ENCODE measurements around the gene MARCO.

The MARCO gene, protein sequence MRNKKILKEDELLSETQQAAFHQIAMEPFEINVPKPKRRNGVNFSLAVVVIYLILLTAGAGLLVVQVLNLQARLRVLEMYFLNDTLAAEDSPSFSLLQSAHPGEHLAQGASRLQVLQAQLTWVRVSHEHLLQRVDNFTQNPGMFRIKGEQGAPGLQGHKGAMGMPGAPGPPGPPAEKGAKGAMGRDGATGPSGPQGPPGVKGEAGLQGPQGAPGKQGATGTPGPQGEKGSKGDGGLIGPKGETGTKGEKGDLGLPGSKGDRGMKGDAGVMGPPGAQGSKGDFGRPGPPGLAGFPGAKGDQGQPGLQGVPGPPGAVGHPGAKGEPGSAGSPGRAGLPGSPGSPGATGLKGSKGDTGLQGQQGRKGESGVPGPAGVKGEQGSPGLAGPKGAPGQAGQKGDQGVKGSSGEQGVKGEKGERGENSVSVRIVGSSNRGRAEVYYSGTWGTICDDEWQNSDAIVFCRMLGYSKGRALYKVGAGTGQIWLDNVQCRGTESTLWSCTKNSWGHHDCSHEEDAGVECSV

DNA sequence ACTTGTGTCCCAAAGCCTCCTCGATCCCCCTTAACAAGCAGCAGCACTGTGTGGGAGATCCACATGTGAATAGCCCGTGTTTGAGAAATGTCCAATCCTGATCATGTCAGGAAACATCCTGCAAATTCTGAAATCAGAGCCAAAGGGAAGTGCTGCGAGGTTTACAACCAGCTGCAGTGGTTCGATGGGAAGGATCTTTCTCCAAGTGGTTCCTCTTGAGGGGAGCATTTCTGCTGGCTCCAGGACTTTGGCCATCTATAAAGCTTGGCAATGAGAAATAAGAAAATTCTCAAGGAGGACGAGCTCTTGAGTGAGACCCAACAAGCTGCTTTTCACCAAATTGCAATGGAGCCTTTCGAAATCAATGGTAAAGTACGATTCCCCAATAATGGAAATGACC, at the start of gene MARCO:
MARCO (plus strand) TSS at position 164 of the 400 bp plus-strand sequence; CDS start at position 271, 107 bp downstream.
- no peak for DNase-seq (ENCODE audit: low spot score)

DNA sequence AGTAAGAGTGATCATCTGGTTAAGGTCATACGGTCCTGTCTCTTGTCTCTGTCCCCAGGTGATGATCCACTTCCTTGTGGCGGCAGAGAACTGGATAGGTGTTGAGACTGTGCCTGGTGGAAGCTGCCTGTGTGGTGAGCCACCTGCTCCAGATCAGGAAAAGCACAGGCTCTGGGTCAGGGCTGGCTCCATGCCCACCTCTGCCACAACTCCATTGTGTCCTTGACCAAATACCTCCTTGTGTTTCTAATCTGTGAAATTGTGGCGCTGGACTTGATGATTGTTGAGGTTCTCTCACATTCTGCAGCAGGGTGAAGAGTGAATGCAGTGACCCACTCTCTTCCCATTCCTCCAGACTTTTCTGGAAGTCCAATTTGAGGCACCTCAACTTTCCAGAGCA, 48.9 kb upstream of the MARCO start:
- no peak for DNase-seq (ENCODE audit: low spot score)

DNA sequence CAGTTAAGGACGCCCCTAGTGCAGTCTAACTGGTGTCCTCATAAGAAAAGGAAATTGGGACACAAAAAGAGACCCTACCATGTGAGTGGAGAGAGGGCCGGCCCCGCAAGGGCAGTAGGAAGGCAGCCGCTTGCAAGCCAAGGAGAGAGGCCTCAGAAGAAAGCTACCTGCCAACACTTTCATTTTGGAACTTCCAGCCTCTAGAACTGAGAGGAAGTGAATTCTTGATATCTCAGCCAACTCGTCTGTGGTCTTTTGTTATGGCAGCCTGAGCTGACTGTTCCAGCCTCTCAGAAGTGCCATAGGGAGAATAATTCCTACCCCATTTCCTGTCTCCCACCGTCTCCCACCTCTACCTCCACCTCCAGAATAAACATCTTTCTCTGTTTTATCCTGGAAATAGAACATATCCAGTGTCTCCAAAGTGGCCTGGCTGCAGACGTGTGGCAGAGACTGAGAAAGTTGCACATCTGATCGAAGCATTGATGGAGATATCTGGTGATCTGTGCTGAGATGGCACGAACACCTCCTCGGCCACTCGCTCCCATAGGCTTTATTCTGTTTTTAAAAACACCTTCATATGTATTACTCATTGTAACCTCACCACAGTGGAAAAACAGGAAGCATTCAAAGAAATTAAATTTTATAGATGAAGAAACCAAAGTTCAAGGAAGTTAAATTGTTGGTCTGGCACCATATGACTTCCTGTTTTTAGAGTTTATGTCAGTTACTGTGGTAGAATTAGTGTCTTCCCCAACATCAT, 39.5 kb upstream of the MARCO start:
- DNase-seq (ENCODE audit: low spot score): no peak

DNA sequence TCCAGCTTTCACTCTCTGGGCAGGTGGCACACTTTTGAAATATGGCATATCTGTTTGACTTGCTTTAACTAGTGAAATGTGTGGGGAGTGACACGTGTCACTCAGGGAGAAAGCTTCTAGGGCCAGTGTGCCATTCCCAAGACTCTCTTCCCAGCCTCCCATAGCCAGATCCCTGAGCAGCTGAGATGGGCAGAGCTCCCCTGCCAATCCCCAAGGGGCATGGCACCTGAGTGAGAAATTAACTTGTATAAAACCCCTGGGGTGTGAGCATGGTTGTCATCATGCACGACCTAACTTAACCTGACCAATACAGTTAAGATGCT, 39.0 kb upstream of the MARCO start:
- DNase-seq (ENCODE audit: low spot score): no peak

DNA sequence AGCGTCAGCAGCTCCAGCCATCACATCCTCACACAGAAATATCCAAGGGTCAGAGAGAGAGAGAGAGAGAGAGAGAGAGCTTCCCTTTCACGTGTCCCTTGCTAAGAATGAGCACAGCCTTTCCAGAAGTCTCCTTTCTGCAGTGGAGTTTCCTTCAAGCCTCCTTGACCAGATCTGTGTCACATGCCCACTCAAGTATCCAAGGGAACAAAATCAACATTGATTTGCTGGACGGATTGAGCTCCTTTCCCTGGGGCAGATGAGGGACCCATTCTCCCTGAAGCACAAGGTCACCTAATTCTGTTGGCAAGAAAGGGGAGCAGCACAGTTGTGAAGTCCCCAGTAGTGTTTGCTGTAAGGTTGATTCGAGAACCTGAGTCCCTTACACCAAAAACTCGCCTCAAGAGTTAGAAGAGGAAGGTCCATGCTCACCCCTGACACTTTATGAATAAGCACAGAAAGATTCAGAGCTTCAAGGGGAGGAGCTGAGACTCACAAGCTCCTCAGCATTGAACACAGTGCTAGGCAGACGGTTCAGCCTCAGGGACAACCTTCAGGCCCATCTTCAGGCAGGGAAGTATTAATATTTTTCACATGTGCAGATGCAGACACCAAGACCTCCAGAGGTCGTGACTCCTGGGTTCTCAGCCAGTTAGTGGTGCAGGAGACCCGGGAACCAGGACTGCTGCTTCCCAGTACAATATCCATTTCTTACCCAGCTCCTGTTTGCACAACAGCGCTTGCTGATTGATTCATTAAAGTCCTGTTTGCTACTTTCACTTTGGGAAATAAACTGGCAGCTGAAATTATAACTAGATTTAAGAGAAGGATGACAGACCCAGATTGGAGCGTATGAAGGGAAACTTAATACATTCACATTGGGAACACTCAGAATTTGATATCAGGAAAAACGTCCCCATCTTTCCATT, 38.2 kb upstream of the MARCO start:
- DNase-seq (ENCODE audit: low spot score): no peak

DNA sequence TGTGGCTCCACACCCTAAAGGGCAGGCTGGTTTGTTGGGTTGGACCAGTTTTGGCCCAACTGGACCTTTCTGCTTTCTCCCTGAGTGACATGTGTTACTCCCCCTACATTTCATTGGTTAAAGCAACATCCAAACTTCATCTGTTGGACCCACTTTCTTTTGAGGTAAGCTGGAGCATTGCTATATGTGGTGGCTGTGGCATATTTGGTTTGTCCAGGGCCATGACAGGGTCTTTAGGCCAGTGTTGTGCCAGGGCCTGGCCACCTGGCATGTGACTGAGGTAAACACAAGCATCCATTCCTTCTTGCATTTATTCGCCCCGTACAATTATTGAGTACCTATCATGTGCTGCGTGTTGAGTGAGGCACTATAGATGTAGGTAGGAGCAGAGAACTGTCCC, 36.8 kb upstream of the MARCO start:
- no peak for DNase-seq (ENCODE audit: low spot score)

DNA sequence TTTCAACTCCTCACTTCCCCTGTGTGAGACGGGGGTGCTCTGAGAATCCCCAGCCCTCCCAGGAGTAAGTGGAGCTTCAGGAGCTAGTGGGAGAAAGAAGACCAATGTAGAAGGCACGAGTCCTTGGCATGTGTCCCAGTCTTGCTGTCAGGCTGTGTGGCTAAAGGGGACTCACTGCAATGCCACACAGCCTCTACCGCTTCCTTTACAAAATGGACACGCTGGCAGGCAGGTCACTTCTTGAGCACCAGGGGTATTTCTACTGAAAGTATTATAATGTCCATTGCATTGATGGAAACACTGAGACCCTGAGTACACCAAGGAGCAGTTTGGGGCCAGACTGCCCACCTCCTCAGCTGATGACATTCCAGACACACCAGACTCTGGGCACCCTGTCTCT, 35.8 kb upstream of the MARCO start:
- DNase-seq (ENCODE audit: low spot score): no peak

DNA sequence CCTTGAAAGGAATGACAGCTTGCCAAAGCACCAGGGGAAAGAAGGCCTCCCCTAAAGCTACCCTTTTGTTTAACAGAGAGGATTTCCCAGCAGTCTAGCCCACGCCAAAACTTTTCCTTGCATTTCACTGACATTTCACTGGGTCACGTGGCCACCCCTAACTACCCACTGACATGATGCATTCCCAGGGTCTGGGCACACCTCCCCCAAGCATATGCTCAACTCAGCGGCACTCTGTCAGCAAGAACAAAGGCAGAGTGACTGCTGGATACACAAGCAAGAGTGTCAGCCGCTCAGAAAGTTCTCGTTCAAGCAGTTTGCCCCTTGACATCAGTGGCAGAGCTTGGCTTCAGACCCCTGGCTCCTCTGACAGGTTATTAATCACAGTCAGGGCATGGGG, 34.2 kb upstream of the MARCO start:
- DNase-seq (ENCODE audit: low spot score): no peak

DNA sequence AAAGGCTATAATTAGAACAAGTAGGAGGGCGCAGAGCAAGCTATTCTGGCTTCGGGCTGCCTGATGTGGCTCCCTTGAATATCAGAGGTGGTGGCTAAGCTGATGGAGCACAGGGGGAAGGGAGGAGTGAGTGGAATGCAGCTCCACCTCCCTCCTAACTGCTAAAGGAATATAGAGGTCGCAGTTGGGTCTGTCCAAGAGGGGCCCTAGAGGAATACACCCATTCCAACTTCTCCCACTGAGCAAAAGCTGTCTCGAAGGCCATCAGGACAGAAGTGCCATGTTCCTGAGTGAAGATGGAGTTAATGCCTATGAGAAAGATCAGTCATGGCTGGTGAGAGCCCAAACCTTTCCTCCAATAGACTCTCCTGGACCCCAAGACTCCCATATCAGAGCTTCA, 32.8 kb upstream of the MARCO start:
- DNase-seq (ENCODE audit: low spot score): no peak

DNA sequence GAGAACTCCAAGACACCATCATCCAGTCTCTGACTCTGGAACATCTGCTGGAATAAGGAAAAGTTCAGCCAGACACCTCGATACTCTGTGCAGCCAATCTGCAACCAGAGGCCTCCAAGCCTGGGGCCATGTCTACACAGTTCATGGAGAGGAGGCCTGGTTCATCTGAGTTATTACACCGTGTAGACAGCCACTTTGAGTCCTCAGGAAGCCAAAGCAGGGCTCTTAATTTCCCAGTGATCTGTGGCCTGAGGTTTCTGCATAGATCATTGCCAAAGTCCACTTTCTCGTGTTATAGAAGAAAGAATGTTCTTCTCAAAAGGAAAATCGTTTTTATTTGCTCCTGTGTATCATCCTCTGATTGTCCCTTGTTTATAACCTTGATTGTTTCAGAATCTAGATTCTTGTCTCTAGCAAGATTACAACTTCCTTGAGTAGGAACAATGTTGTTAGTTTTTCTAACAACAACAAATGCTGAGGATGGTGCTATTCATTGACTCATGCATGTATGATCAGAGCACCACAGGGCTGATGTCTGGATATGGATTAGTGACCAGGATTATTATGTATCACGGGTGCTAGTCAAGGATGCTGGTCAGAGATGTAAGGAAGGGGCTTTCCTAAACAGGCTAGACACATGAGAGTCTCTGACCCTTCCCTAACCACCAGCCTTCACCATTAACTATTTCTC, 30.7 kb upstream of the MARCO start:
- DNase-seq (ENCODE audit: low spot score): no peak

DNA sequence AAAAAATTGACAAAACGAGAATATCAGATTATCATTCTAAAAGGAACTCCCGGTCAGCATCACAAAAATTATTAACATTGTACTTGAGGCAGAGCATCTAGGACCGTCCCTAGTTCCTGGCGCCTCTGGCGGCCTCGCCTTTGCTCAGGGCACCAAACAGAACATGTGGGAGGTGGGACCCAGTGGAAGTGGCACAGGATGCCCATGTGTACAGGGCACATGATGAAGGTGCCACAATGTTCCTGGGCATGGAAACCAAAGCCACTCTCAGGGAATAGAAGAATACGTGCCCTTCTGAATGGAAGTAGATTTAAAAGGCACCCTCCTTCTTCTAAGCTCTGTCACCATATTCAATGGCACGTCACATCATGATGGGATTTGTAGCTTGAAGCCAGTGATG, 30.1 kb upstream of the MARCO start:
- DNase-seq (ENCODE audit: low spot score): no peak

DNA sequence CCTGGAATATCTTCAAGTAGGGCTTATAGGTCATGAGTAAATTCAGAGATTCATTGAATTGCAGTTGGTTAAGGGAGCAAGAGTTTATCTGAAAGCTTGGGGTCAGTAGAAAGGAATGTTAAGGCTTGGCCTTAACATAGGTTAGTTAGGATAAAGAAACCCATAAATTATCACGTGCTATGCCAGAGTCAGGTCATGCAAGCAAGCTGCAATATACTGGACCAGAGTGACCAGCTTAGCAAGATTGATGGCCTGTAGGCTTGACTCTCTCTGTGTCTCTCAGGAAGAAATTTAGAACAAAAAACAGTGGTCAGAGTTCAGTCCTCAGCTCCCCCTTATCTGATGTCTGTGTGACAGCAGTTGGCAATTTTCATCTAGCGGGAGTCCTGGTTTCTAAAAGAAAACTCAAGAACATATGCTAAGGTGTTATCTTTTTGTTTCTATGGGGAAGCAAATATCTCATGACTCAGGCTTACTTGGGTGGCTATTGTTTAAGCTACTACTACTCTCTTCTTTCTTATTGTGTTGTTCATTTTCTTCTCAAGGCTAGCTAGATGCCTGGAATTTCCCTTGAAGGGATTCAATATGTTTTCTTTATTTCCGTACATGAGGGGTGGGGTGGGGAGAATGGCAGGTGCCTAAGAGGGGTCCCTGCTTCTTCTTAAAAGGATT, 28.7 kb upstream of the MARCO start:
- no peak for DNase-seq (ENCODE audit: low spot score)

DNA sequence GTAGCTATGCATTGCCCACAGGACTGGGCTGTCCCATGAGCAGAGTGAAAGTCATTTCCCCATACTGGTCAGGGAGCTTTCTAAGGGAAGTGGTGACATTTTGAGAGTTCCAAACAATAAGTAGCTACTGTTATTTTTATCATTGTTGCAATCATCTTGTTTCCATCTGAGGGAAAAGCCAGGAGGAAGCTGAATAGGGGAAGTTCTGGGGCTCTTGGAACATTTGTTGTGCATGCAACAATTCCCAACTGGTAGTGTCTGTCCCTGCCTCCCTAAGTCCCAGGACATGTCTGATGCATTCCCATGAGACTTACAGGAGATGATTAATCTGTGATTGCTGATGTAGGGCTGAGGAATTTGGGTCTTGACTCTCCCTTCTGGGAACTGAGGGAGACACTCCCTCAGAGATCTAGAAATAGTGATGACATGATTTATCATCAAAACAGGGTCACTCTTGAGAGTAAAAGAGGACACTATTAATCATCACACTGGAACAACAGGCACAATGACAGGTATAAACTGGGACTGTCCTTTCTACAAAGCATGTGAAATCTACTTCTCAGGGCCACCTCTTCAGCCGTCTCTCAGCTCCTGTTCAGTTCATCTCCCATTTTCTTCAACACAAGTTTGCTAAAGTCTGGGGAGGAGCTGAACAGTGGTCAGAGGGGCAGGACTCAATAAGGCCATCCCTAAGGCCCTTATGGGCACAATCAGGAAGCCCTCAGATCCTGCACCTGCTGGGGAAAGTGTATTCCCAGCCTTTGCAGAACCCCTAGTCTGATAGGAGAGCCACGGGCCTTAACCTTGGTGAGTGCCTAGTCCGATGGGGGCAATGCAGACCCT, 28.0 kb upstream of the MARCO start:
- no peak for DNase-seq (ENCODE audit: low spot score)

DNA sequence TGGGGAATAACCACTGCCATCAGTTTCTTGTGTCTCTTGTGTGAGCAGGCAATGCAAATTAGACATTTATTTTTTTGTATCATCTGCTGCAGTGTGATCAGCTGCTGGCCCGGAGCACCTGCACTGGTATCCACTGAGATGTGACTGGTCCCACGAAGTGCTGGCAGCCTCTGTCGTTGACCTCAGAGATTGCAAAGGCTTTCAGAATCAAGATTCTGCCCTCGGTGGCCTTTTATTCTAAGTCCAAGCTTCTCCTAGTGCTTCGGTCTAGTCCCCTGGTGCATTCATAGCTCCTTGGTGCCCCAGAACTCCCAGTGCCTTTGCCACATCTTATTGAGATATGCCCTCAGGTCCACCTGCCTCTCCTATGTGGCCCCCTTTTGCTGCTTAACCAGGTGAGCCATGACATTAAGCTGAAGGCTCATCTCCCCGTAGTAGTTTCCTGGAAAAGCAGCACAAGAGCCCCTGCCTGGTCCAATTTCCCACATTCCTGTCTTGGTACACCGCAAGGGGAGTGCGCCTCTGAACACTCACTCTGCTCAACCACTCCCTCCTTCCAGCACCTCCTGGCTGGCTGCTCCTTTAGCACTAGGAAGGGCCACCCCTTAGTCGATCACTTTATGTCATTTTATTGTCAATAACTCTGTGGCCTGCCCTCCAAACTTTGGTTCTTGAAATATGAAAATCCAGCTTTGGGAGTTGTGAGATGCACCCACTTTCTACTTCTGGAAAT, 27.1 kb upstream of the MARCO start:
- DNase-seq (ENCODE audit: low spot score): no peak

DNA sequence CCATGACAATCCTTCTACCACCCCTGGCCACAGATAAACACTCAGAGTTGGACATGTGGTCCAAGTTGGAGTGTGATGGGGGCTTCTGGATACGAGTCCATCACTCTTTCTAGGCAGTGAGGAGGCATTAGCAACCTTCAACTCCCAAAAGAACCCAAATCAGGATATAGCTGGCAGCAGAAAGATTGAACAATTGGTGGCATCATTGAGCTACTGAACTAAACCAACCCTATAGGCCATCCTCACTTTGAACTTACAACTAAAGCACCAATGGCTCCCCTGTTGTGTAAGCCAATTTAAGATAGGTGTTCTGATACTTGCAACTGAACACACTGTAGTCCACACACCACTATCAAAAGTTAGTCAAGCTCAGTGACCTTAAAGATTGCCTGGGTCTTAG, 24.0 kb upstream of the MARCO start:
- DNase-seq (ENCODE audit: low spot score): no peak

DNA sequence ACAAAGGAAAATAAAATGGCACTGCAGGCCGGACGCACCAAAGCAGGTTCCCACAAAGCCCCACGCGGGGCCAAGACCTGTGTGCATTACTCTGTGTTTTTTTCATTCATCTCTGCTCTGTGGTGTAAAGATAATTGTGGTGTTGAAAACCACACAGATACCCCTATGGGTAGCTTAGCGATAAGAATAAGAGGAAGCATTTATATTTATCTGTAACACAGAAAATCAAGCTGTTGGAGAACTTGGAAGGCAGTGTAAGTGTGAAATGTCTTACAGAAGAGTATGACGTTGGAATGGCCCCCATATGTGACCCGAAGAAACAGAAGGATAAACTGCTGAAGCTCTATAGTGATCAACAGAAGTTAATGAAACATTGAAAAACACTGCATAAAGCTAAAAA, 20.3 kb upstream of the MARCO start:
- no peak for DNase-seq (ENCODE audit: low spot score)

DNA sequence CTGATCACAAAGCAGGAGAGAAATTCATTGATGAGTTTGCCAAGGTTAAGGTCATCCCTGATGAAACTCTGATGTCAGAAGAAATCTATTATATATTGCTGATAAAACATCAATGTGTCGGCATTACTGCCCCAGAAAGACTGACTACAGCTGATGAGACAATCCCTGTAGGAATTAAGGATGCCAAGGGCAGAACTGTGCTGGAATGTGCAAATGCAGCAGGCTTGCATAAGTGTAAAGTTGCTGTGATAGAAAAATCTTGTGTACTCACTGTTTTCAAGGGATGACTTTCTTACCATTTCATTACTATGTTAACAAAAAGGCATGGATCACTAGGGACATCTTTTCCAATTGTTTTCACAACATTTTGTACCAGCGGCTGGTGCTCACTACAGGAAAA, 19.7 kb upstream of the MARCO start:
- no peak for DNase-seq (ENCODE audit: low spot score)

DNA sequence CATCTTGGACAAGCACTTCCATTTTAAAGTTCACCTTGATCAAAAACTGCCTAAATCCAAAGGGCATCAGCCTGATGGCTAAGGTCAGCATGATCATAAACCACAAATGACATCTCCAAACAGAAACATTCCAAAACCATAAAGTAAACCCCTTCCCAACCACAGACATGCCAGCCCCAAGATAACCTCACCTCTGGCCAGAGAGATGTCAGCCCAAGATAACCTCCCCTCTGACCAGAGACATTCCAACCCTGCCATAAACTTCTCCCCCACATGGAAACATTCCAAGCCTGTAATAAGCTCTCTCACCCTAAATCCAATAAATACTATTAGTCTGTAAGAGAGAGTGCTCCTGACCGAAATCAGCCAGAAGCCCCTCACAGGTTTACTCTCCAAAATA, 18.6 kb upstream of the MARCO start:
- no peak for DNase-seq (ENCODE audit: low spot score)

DNA sequence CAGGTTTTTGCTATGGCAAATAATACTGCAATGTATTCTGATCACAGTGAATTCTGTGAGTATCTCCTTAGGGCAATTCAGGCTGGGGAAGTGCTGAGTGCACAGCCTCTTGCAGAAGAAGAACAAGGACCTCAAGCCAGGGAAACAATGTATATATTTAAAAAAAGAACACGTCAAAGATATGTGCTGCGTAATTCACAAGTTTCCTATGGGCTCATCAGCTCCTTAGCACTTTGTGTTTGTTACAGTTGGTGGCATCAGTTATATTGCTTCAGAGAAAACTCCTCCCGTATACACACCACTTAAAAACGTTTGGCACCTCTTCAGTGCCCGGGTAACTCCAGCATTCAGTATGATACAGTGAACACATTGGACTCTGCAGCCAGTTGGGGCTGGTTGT, 16.5 kb upstream of the MARCO start:
- no peak for DNase-seq (ENCODE audit: low spot score)

DNA sequence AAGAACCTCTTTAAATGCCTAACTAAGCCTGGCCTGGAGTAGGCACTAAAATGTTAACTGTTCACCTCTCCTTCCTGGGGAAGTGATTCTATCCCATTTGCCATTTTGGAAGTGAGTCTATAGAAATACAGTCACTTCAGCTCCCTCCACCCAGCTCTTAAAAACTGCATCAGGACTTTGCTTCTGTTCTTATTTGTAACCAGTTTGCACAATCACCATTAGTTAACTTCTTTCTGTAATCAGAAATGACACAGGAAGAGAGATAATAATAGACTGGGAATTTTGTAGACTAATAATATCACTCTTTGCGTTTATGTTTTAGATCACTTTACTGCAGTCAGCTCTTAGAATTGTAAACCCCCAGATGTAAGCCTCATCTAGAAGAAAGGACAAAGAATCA, 16.0 kb upstream of the MARCO start:
- no peak for DNase-seq (ENCODE audit: low spot score)
